ENCODE measurements around the gene TSPAN9. TPM values are rescaled to one million over a fixed set of nuclear protein-coding genes. Genes with fewer than 3 reads are reported as not detected.

Gene TSPAN9
- total and polyA plus RNA-seq, 9 of the 15 experiments (the other 6 are each of a cell fraction or from before 2014, with no cell fraction given) = 0.23 to 2.1 (median 0.60) TPM; not detected in 2

DNA sequence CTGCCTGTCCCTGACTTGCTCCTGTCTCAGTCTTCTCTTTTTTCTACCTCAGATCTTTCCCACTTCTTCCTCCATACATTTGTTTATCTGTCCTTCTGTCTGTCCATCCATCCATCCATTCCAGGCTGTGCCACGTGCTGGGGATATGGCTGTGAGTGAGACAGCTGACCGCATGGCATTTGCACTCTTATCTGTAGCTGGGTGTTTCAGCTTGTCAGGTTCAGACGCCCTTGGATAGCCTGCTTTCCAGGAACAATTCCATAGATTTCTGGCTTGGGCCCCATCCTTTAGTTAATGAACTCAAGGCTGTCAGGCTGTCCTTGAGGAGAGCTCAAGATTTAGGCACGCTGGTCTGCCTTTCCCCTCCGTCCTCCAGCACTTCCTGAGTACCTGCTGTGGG is 116.6 kb downstream of the TSPAN9 start:
- in situ Hi-C loops (cut with MboI) (no loop called here), intact Hi-C loops (cut with micrococcal nuclease) (no loop called here)
- Histone ChIP-seq H3K9me3 (replicated peaks; ENCODE audit: control insufficient read depth, insufficient read depth, low read depth, low read length) (no peaks in the 10 kb centered on the region), H3K27ac (ENCODE audit: extremely low read depth, low read depth, low read length) (no peak overlapping the region), H4K20me1 (replicated peaks; ENCODE audit: control insufficient read depth, insufficient read depth, low read length) (peaks cover 11% of the 10 kb centered on the region), H3K4me3 (no peak overlapping the region), H3K4me2 (ENCODE audit: insufficient read depth, low read length) (no peak overlapping the region), H2AFZ (ENCODE audit: low read depth, low read length) (no peak overlapping the region), H3K9ac (ENCODE audit: insufficient read depth in 1 of 2, low read depth in 2 of 2, low read length in 2 of 2) (no peak overlapping the region), H3K4me1 (replicated peaks in 1 of 2; ENCODE audit: control insufficient read depth in 2 of 2, insufficient read depth in 2 of 2, low read length in 2 of 2) (no peaks in the 10 kb centered on the region), H3K79me2 (ENCODE audit: control insufficient read depth, insufficient read depth, low read length) (no peaks in the 10 kb centered on the region), H3K27me3 (ENCODE audit: control insufficient read depth in 2 of 2, insufficient read depth in 2 of 2, low read length in 2 of 2) (peaks cover 0 to 11% of the 10 kb centered on the region in 2 experiments; a peak in 1 of 5 replicates), H3K9me1 (ENCODE audit: control insufficient read depth, insufficient read depth, low read length) (no peaks in the 10 kb centered on the region), H3K36me3 (ENCODE audit: control insufficient read depth, insufficient read depth, low read length) (no peaks in the 10 kb centered on the region)
- POLR2A ChIA-PET = interaction anchor here (1.0 to 1.7 kb wide), 2 partner anchors 9 to 24 kb away, joined by 4 read pairs; no protein-coding TSS in a partner anchor
- no peak for DNase-seq (ENCODE audit: extremely low read depth in 1 of 4, low spot score in 3 of 4)
- CTCF ChIA-PET (ENCODE audit: low intra/inter-chr PET ratio) = no interaction called here
- no peak for FAIRE-seq
- BruUV-seq (replicated peaks) = no TSS peak
- no peak for ATAC-seq
- TF ChIP-seq JUND (IDR thresholded peaks at IDR 0.05; ENCODE audit: borderline replicate concordance, low read depth, low read length) (no peak), JUND (tag; IDR thresholded peaks at IDR 0.05; ENCODE audit: borderline replicate concordance, low read depth, low read length) (no peak), HDAC2 (IDR thresholded peaks at IDR 0.05) (no peak), ZNF655 (CRISPR knock-in tag; IDR thresholded peaks at IDR 0.05) (no peak), ZFX (CRISPR knock-in tag; IDR thresholded peaks at IDR 0.05) (no peak), KLF1 (tag; IDR thresholded peaks at IDR 0.05) (no peak), CBX2 (IDR thresholded peaks at IDR 0.05; ENCODE audit: insufficient read depth, low read length, poor library complexity, severe bottlenecking) (no peak), TARDBP (IDR thresholded peaks at IDR 0.05) (no peak), CBFA2T3 (IDR thresholded peaks at IDR 0.05) (no peak), TGIF2 (CRISPR knock-in tag; IDR thresholded peaks at IDR 0.05) (no peak), IFI16 (CRISPR knock-in tag; IDR thresholded peaks at IDR 0.05) (no peak), KDM2B (CRISPR knock-in tag; IDR thresholded peaks at IDR 0.05) (no peak), POLR2AphosphoS2 (IDR thresholded peaks at IDR 0.05; ENCODE audit: low read length) (no peak)
- TF ChIP-seq, protein P1, sequence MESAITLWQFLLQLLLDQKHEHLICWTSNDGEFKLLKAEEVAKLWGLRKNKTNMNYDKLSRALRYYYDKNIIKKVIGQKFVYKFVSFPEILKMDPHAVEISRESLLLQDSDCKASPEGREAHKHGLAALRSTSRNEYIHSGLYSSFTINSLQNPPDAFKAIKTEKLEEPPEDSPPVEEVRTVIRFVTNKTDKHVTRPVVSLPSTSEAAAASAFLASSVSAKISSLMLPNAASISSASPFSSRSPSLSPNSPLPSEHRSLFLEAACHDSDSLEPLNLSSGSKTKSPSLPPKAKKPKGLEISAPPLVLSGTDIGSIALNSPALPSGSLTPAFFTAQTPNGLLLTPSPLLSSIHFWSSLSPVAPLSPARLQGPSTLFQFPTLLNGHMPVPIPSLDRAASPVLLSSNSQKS (CRISPR knock-in tag; IDR thresholded peaks at IDR 0.05) = no peak
- 0% methylated on average over 4 of the region's 5 CpGs for WGBS (ENCODE audit: insufficient coverage, low coverage, missing lambda C conversion rate)

All from K562 (cell line).